Body of pancreas (tissue), 4 donors: ENCODE measurements around the gene HTR2A. TPM values are rescaled to one million over a fixed set of nuclear protein-coding genes. Genes with fewer than 3 reads are reported as not detected.

Source experiments
- ATAC-seq: fragments of 150-250 bp; one replicate; pipeline ENCODE4 v1.9.1; 2016
- DNase-seq, 4 donors: peaks; one replicate each; pipeline ENCODE4 v3.0.0-alpha.2; 2019
- H3K27ac ChIP-seq, 4 donors: fragments of 200-600 bp; sonication (generic); 1 replicate in 3 of 4; 2 replicates in 1 of 4; pipeline versions ENCODE4 v1.5.1 to v1.6.1; 2016 to 2019; ENCODE audit warnings: mild to moderate bottlenecking in 1 of 4, mixed read lengths in 1 of 4, moderate library complexity in 1 of 4
- H3K27me3 ChIP-seq, 2 donors: fragments of 200-600 bp; sonication (generic); one replicate each; pipeline ENCODE4 v1.6.0; 2016; ENCODE audit warnings: mild to moderate bottlenecking in 1 of 2
- H3K36me3 ChIP-seq, 2 donors: fragments of 200-600 bp; sonication (generic); replicated peaks in 1 of 2; 2 replicates each; pipeline ENCODE4 v1.5.1; 2016; ENCODE audit warnings: low read depth in 2 of 2; ENCODE audit not compliant: insufficient read depth in 1 of 2
- H3K4me1 ChIP-seq: fragments of 200-600 bp; sonication (generic); one replicate; pipeline ENCODE4 v1.6.0; 2016
- H3K4me3 ChIP-seq, 2 donors: fragments of 200-600 bp; sonication (generic); 1 replicate in 1 of 2; 2 replicates in 1 of 2; pipeline ENCODE4 v1.5.1; 2016 to 2019
- H3K9me3 ChIP-seq, 3 donors: fragments of 200-600 bp; sonication (generic); 1 replicate in 2 of 3; 2 replicates in 1 of 3; pipeline ENCODE4 v1.5.1; 2016
- CTCF ChIP-seq, 7 experiments: fragments of 450-650 bp in 4 of 7; fragments of 200-600 bp in 3 of 7; sonication (generic) in 3 of 7; IDR thresholded peaks; one replicate each; pipeline ENCODE4 v1.5.1; 2016 to 2019; ENCODE audit warnings: antibody characterized with exemption in 7 of 7
- POLR2A ChIP-seq, 3 donors: fragments of 450-650 bp; IDR thresholded peaks; one replicate each; pipeline ENCODE4 v1.6.1; 2016; ENCODE audit warnings: antibody characterized with exemption in 3 of 3, mild to moderate bottlenecking in 2 of 3
- WGBS, 2 donors: methylation state at CpG; one replicate each; pipeline ENCODE4 v1.1.5; 2017; 5-methylcytosine and 5-hydroxymethylcytosine counted together
- intact Hi-C: fragments of 100-400 bp; cut with DNase I; formaldehyde crosslinking; loops from one replicate; pipeline ENCODE4 v1.15.1; 2023
- total RNA-seq, 2 donors: library from RNA; depleted of rRNA; stranded (reverse); fragments of >200 nt; gene quantifications; one replicate each; pipeline ENCODE4 v1.1.0, GENCODE V29; 2016

Gene HTR2A
- total RNA-seq: under 1 TPM in 1 of 2 donors, not detected in 1; 0.26 TPM

DNA sequence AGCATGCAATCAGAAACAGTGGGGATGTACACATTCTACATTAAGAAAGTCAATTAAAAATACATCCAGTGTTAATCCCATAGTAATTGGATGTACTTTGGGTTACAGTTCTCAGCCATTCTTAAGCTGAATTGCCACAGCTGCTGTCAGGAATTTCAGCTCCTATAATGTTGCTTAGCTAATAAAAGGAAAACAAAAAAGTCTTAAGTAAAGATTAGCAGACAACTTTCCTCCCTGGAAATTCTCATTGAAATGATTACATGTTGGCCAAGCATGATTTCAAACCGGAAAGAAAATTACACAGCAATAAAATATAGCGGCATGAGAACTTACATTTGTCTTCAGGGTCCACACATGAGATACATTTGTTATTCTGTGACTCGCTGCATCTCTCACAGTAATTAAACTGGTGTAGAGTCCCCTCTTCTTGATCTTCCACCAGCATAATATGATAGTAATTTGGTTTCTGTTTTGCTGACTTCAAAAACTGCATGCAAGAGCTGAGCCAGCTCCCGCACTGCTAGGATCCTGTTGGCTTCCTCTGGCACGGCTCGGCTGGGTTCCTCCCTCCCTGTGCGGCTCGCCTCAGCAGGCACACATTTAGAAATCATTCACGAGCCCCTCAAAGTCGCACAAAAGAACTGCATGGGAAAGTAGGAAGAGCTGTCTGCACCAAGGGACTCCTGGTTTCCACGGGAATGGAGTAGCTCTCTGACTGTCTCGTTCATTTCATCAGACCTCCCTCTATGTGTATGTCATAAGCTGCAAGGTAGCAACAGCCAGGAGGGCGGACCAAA, at the start of gene HTR2A:
HTR2A (minus strand) TSS at position 713 of the 797 bp plus-strand sequence. CDS start 1,147 bp downstream, outside the sequence.
- peak in 3 of 4 donors; percentile 11 to 38 (median 18) for DNase-seq
- Histone ChIP-seq H3K27ac (no peak within 1 kb of the TSS), H3K36me3 (no peaks in the 10 kb centered on the region), H3K9me3 (no peaks in the 10 kb centered on the region), H3K4me3 (no peak within 1 kb of the TSS), H3K27me3 (no peaks in the 10 kb centered on the region), H3K4me1 (peaks cover 20% of the 10 kb centered on the region)
- TF ChIP-seq POLR2A (IDR thresholded peaks at IDR 0.05) (no peak), CTCF (IDR thresholded peaks at IDR 0.05) (no peak)
- peak; percentile 49 for ATAC-seq
- 12 to 15% methylated on average over 13 of the region's 13 CpGs for WGBS, 2 donors
- intact Hi-C loops: no loop called here

DNA sequence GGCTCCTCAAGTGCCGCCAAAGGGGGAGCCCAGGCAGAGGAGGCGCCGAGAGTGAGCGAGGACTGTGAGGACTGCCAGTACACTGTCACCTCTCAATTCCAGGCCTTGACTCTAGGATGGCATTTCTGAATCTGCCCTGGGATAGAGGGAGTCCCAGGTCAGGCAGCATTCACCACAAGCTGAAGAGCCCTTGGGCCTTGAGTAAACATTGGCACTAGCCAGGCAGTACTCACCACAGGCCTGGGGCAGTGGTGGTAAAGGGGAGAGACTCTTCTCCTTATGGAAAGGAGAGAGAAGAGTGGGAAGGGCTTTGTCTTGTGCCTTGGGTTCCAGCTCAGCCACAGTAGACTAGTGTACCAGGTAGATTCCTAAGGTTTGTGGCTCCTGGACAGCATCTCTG, 39.7 kb upstream of the HTR2A start:
- 87 to 96% methylated on average over 3 of the region's 4 CpGs for WGBS, 2 donors

DNA sequence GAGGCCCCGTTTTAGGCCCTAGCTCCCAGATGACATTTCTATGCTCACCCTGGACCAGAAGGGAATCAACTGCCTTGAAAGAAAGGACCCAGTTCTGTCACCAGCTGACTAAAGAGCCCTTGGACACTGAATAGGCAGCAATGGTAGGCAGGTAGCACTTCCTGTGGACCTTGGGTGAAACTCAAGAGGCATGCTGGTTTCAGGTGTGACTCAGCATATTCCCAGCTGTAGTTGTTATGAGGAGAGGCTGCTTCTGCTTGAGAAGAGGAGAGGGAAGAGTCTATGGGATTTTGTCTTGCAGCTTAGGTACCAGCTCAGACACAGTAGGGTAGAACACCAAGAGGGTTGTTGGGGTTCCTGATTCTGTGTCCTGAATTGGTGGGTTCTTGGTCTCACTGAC, 37.9 kb upstream of the HTR2A start:
- TF ChIP-seq CTCF (IDR thresholded peaks at IDR 0.05) (no peak), POLR2A (IDR thresholded peaks at IDR 0.05) (no peak)
- Histone ChIP-seq H3K27ac (no peak overlapping the region), H3K4me1 (no peaks in the 10 kb centered on the region), H3K27me3 (no peaks in the 10 kb centered on the region), H3K4me3 (no peak overlapping the region), H3K9me3 (no peaks in the 10 kb centered on the region), H3K36me3 (no peaks in the 10 kb centered on the region)
- intact Hi-C loops: no loop called here
- 47 to 60% methylated on average over 1 of the region's 1 CpG for WGBS, 2 donors
- ATAC-seq: no peak
- DNase-seq: no peak

More for the DNA sequence above, 39.7 kb upstream of the HTR2A start:
- intact Hi-C loops: no loop called here
- H3K27ac ChIP-seq: no peak overlapping the region
- no peaks in the 10 kb centered on the region for H3K27me3 ChIP-seq
- H3K4me1 ChIP-seq: no peaks in the 10 kb centered on the region
- TF ChIP-seq CTCF (IDR thresholded peaks at IDR 0.05) (no peak), POLR2A (IDR thresholded peaks at IDR 0.05) (no peak)
- no peaks in the 10 kb centered on the region for H3K36me3 ChIP-seq
- no peak for ATAC-seq
- H3K4me3 ChIP-seq: no peak overlapping the region
- H3K9me3 ChIP-seq: no peaks in the 10 kb centered on the region
- DNase-seq: no peak

DNA sequence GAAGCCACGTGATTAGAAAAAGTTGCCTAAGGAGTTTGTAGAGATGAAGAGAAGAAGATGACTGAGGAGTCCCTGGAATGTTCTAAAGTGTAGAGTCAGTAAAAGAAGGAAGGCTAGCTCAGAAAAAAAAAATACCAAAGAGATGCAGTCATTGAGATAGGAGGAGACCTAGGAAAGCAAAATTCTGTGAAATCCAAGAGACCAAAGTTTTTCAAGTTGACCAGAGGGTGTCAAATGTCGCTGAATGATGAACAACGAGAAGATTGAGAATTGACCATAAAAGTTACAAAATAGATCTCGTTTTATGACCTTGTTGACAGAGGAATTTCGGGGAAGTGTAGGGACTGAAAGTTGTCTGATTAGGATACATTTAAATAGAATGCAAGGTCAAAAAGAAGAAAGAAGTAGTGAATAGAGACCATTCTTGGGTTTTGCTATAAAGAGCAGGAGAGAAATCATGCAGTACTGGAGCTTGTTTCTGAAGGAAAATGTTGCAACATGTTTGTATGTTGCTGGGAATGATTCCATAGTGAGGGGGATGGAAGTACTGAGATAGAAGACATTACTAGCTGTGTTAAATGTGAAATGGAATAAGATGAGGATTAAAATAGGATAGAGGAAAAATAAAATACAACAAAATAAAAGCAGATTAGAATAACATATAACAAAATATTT, 30.2 kb upstream of the HTR2A start:
- H3K27me3 ChIP-seq: no peaks in the 10 kb centered on the region
- no peak overlapping the region for H3K27ac ChIP-seq
- H3K4me1 ChIP-seq: no peaks in the 10 kb centered on the region
- intact Hi-C loops: no loop called here
- ATAC-seq (no peak), DNase-seq (no peak)
- no peaks in the 10 kb centered on the region for H3K36me3 ChIP-seq
- H3K9me3 ChIP-seq: no peaks in the 10 kb centered on the region
- TF ChIP-seq CTCF (IDR thresholded peaks at IDR 0.05) (no peak), POLR2A (IDR thresholded peaks at IDR 0.05) (no peak)
- H3K4me3 ChIP-seq: no peak overlapping the region
- 50 to 53% methylated on average over 5 of the region's 5 CpGs for WGBS, 2 donors
